NCI-H524 treated with DMSO at 0.1 percent for 48 hours (cell line): ENCODE data around the gene CLEC1B.
"Not testable (repeated sequence)": the region's sequence is repeated elsewhere in the genome, so short reads cannot be mapped to it uniquely, and the experiment has no call there.

Experiments
- DNase-seq: peaks from one replicate; lab custom pipeline; 2025; lab: John Stamatoyannopoulos, UW

CLEC1B gene

GRCh38 chr12:9974731-9975130 lies 24.2 kb downstream of the CLEC1B start:
- DNase-seq, result not testable (repeated sequence)

- no peak for DNase-seq
Observed at GRCh38 chr12:9973949-9974348, 25.0 kb downstream of the CLEC1B start.

- DNase-seq, result no peak
Observed at GRCh38 chr12:9971181-9971580, 27.7 kb downstream of the CLEC1B start, which contains the start of gene CLEC12A. Gene CLEC12A (plus strand): TSS chr12:9971409. CDS start chr12:9971597, 188 bp downstream.

GRCh38 chr12:9969673-9970072 lies 29.2 kb downstream of the CLEC1B start:
- DNase-seq, result no peak

GRCh38 chr12:9961901-9962300 lies 37.0 kb downstream of the CLEC1B start:
- no peak for DNase-seq

GRCh38 chr12:9961106-9961505 lies 37.8 kb downstream of the CLEC1B start:
- DNase-seq, result no peak

GRCh38 chr12:9960590-9960989 lies 38.3 kb downstream of the CLEC1B start:
- DNase-seq, result no peak

- DNase-seq, result no peak
Observed at GRCh38 chr12:9957834-9958233, 41.1 kb downstream of the CLEC1B start.

- not testable (repeated sequence) for DNase-seq
Observed at GRCh38 chr12:9952954-9953729, 45.8 kb downstream of the CLEC1B start.

GRCh38 chr12:9951026-9951675 lies 47.8 kb downstream of the CLEC1B start:
- DNase-seq, result no peak

GRCh38 chr12:9948606-9949296 lies 50.2 kb downstream of the CLEC1B start:
- no peak for DNase-seq

GRCh38 chr12:9947674-9948073 lies 51.2 kb downstream of the CLEC1B start:
- DNase-seq, result no peak

- no peak for DNase-seq
Observed at GRCh38 chr12:9944391-9944790, 54.5 kb downstream of the CLEC1B start.

GRCh38 chr12:9943240-9943639 lies 55.7 kb downstream of the CLEC1B start:
- no peak for DNase-seq
